Erythroblast (primary cell): ENCODE measurements around the gene MPZL2.

ENCODE experiments used
- GATA1 ChIP-seq: IDR thresholded peaks from 2 replicates; pipeline ENCODE4 v1.6.1; 2011; ENCODE audit warnings: low read depth, mild to moderate bottlenecking, control low read depth, low read length, moderate library complexity
- POLR2A ChIP-seq: IDR thresholded peaks from 2 replicates; pipeline ENCODE4 v1.6.1; 2011; ENCODE audit warnings: mild to moderate bottlenecking, low read length

DNA sequence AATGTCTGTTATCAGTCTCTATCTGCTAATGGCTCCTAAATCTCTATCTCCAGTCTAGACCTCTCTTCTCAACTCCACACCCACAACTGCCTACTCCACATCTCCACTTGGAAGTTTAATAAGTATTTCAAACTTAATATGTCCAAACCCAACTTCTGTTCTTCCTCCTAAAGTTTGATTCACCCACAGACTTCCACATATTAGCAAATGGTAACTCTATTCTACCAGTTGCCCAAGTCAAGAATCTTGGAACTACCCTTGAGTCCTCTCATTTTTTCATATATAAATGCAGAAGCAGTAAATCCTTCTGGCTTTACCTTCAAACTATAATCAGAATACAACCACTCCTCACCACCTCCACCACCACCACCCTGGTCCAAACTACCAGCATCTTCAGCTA, 32.6 kb downstream of the MPZL2 start:
- TF ChIP-seq POLR2A (no peak), GATA1 (no peak)
